SK-N-MC (cell line): ENCODE measurements around the gene XDH.

Experiments
- DNase-seq: peaks from one replicate; pipeline ENCODE4 v3.0.0-alpha.2; 2011; ENCODE audit warnings: low read depth, low spot score
- H3K27ac ChIP-seq: fragments of 200-600 bp; sonication (generic); 2 replicates; pipeline ENCODE4 v1.5.1; 2016; ENCODE audit warnings: mixed run types
- H3K36me3 ChIP-seq: fragments of 200-600 bp; sonication (generic); 2 replicates; pipeline ENCODE4 v1.6.1; 2017; ENCODE audit warnings: antibody characterized with exemption, low read length, mixed read lengths; ENCODE audit not compliant: insufficient read depth
- H3K4me3 ChIP-seq: fragments of 200-600 bp; sonication (generic); 2 replicates; pipeline ENCODE4 v1.5.1; 2016
- H3K9ac ChIP-seq: fragments of 200-600 bp; sonication (generic); 2 replicates; pipeline ENCODE4 v1.8.0; 2017; ENCODE audit warnings: mixed run types, mixed read lengths; ENCODE audit not compliant: insufficient read length
- H3K9me3 ChIP-seq: fragments of 200-600 bp; sonication (generic); 2 replicates; pipeline ENCODE4 v1.6.1; 2017; ENCODE audit warnings: low read depth, mild to moderate bottlenecking, antibody characterized with exemption, low read length, moderate library complexity, mixed read lengths
- EZH2 ChIP-seq: fragments of 200-600 bp; sonication (generic); IDR thresholded peaks from one replicate; pipeline ENCODE4 v1.6.1; 2017; ENCODE audit warnings: antibody characterized with exemption
- FOXP2 ChIP-seq: optimal IDR thresholded peaks from 2 replicates; pipeline ENCODE3; 2011; ENCODE audit warnings: mild to moderate bottlenecking, moderate library complexity; ENCODE audit not compliant: insufficient read depth; ENCODE audit errors: extremely low read length, control extremely low read depth
- POLR2AphosphoS5 ChIP-seq: IDR thresholded peaks from 2 replicates; pipeline ENCODE4 v1.6.1; 2012; ENCODE audit warnings: mild to moderate bottlenecking, low read depth, low read length, borderline replicate concordance

Gene XDH

DNA sequence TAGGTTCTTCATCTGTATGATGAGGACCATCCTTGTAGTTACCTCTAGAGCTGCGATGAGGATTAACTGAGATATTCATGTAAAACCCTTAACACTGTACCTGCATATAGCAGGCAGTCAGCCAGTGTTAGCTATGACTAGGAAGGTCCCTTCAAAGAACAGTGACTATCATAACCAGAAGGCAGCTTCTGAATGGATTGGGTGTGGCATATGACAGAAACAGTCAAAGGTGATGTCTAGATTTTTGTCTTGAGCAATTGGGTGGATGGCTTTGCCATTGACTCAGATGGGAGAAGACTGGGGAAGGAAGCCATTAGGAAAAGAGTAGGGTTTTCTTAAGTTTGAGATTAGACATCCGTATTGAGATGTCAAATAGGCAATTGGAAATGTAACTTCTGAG is 15.7 kb downstream of the XDH start:
- no peaks in the 10 kb centered on the region for H3K9me3 ChIP-seq
- no peak overlapping the region for H3K27ac ChIP-seq
- no peak overlapping the region for H3K4me3 ChIP-seq
- H3K9ac ChIP-seq = no peak overlapping the region
- TF ChIP-seq EZH2 (no peak), POLR2AphosphoS5 (no peak), FOXP2 (no peak)
- DNase-seq = no peak
- no peaks in the 10 kb centered on the region for H3K36me3 ChIP-seq

DNA sequence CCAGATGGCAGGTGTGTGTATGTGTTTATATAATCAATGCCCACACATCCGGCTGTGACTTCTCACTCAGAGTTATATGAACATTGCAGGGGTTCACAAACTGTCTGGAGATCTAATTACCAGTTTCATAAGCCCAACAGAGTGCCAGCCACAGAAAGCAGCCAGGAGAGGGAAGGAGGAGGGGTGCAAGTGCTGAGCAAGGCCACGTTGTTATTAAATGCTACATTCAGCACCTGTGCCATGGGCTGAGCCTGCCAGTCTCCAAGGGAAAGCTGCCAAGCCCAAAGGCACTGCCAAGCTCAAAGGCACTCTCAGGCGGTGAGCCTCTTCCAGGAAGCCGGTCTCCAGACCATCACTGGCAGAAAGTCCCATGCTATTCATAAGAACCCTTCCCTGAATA is 17.4 kb downstream of the XDH start:
- Histone ChIP-seq H3K4me3 (no peak overlapping the region), H3K36me3 (no peaks in the 10 kb centered on the region)
- no peak for DNase-seq

DNA sequence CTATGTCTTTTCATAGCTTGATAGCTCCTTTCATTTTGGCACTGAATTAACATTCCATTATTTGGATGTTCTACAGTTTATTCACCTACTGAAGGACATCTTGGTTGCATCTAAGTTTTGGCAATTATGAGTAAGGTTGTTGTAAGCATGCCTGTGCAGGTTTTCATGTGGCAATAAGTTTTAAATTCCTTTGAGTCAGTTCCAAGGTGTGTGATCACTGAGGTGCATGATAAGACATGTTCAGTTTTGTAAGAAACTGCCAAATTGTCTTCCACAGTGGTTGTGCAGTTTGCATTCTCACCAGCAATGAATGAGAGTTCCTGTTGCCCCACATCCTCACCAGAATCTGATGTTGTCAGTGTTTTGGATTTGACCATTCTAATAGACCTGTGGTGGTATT is 24.2 kb downstream of the XDH start:
- Histone ChIP-seq H3K9me3 (no peaks in the 10 kb centered on the region), H3K4me3 (no peak overlapping the region), H3K27ac (no peak overlapping the region), H3K36me3 (no peaks in the 10 kb centered on the region), H3K9ac (no peak overlapping the region)
- DNase-seq = no peak
- no peak for TF ChIP-seq FOXP2
- no peak for TF ChIP-seq EZH2
- no peak for TF ChIP-seq POLR2AphosphoS5

More for the DNA sequence above, 17.4 kb downstream of the XDH start:
- no peak for TF ChIP-seq FOXP2
- no peak for TF ChIP-seq EZH2
- no peak for TF ChIP-seq POLR2AphosphoS5
- Histone ChIP-seq H3K9ac (no peak overlapping the region), H3K27ac (no peak overlapping the region), H3K9me3 (no peaks in the 10 kb centered on the region)

DNA sequence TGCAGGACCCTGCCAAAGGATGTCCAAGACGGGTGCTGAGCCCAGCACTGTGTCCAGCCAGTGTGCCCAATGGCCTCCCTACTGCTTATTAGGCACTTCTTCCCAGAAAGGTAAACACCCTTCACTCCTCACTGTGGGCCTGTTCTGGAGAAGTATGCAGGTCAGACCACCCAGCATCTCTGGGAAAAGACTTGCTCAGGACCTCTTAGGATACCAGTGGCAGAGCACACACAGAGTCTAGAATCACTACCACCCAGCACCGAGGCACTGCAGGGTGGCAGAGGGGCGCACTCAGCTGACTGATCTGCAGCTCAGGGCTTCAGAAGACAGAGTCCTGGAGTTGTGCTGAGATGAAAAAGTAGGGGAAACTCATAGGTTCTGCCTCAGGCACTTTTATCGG is 25.8 kb downstream of the XDH start:
- TF ChIP-seq EZH2 (no peak), POLR2AphosphoS5 (no peak), FOXP2 (no peak)
- Histone ChIP-seq H3K9me3 (no peaks in the 10 kb centered on the region), H3K9ac (no peak overlapping the region), H3K36me3 (no peaks in the 10 kb centered on the region), H3K4me3 (no peak overlapping the region), H3K27ac (no peak overlapping the region)
- no peak for DNase-seq

DNA sequence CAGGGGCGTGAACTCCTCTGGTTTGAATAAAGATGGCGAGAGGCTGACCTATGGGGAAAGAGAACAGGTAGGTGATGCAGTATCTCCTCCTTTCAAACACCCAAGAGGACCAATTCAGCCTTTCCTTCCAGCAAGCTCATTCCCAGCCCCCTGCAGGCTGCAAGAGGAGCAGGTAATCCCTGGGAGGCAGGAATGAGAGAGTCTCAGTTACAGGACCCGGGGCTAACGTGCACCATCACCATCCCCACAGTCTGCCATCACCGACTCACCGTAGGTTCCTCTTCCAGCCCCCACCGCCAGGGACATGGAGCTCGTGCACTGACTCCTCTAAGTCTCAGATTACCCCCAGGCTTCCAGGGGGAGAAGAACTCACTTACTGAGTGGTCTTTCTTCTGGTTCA is 26.7 kb downstream of the XDH start:
- Histone ChIP-seq H3K27ac (peak overlapping the region; percentile 94), H3K4me3 (no peak overlapping the region), H3K9ac (peak overlapping the region; percentile 45), H3K36me3 (no peaks in the 10 kb centered on the region), H3K9me3 (no peaks in the 10 kb centered on the region)
- DNase-seq = no peak
- no peak for TF ChIP-seq EZH2

DNA sequence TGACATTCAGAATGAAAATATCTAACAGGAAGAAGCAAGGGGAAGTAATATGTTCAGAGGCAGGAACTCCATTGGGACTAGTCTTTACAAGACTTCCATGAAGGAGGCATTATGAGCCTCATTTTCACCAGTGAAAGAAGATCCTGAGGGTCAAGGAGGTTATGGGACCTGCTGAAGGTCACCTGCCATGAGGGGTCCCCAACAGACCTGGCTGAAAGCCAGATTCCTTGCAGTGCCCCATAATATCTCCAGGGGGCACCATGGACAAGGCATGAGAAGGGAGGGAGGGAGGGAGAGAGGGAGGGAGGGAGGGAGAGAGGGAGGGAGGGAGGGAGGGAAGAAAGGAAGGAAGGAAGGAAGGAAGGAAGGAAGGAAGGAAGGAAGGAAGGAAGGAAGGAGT is 27.9 kb downstream of the XDH start:
- DNase-seq = no peak
- TF ChIP-seq POLR2AphosphoS5 = no peak
- no peak for TF ChIP-seq EZH2
- TF ChIP-seq FOXP2 = no peak
- H3K27ac ChIP-seq = peak overlapping the region; percentile 60

DNA sequence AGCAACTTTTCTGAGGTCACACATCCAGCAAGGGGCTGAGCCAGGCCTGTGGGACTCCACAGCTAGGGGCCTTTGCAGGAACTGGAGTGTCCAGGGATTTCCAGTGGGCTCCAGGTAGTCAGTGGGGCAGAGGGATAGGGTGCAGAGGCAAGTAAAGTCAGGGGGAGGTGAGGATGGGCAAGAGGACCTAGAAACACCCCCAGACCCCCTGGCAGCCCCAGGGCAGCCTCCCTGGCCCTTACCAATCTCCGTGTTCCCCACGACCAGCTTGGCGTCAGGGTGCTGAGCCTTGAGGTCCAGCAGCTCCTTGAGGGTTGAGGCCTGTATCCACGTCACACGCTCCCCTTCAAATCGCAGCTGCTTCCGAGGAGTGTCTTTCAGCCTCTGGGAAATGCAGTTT is 28.4 kb downstream of the XDH start:
- no peaks in the 10 kb centered on the region for H3K9me3 ChIP-seq
- no peak for DNase-seq
- no peaks in the 10 kb centered on the region for H3K36me3 ChIP-seq
- TF ChIP-seq FOXP2 (no peak), EZH2 (no peak), POLR2AphosphoS5 (no peak)
- peak overlapping the region; percentile 60 for H3K27ac ChIP-seq
- no peak overlapping the region for H3K4me3 ChIP-seq
- H3K9ac ChIP-seq = peak overlapping the region; percentile 9

More for the DNA sequence above, 27.9 kb downstream of the XDH start:
- H3K36me3 ChIP-seq = no peaks in the 10 kb centered on the region
- H3K4me3 ChIP-seq = no peak overlapping the region
- H3K9me3 ChIP-seq = no peaks in the 10 kb centered on the region
- H3K9ac ChIP-seq = no peak overlapping the region

DNA sequence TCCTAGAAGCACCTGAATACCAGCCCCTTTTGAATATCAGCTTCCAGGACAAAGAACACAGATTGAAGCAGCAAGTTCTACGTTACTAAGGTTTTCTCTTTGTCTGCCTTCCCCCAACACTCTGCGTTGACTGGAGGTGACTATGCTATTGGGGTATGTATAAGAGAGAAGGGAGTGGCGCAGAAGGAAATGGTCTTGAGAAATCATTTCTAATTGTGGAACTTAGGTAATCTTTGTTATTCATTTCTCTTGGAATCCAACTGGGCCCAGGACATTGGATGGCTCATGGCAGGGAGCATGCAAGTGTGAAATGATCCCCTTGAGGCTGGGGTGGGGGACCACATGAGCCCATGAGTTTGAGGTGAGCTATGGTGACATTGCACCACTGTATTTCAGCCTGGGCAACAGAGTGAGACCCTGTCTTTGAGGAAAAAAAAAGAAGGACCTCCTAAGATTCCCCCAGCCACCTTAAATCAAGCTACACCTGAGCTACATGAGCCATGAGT is 29.7 kb downstream of the XDH start:
- H3K9me3 ChIP-seq = no peaks in the 10 kb centered on the region
- H3K4me3 ChIP-seq = no peak overlapping the region
- TF ChIP-seq EZH2 (no peak), POLR2AphosphoS5 (no peak), FOXP2 (no peak)
- no peak for DNase-seq
- H3K9ac ChIP-seq = no peak overlapping the region
- no peak overlapping the region for H3K27ac ChIP-seq
- no peaks in the 10 kb centered on the region; the same call in 1 of the 2 replicates for H3K36me3 ChIP-seq

DNA sequence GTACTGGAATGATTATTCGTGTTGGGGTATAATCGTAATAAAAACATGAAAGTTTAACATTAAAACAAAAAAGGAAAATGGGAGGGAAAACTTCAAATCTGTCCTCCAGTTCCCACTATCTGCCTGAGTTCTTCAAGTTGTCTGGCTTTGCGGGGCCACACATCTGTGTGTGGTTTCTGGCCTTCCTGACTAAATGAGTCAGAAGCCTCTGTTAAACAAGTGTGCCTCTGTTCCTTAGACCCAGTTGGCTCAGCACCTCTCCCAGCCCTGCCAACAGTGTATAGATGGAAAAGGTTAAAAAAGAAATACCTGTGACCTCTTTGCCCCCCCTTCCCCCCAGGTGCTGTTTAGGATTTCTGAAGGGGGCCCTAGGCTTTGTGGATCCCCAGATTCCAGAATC is 30.2 kb downstream of the XDH start:
- Histone ChIP-seq H3K9ac (no peak overlapping the region), H3K4me3 (no peak overlapping the region), H3K36me3 (no peaks in the 10 kb centered on the region; the same call in 1 of the 2 replicates), H3K9me3 (no peaks in the 10 kb centered on the region), H3K27ac (no peak overlapping the region)
- no peak for DNase-seq
- TF ChIP-seq EZH2 = no peak
- TF ChIP-seq FOXP2 = no peak
- no peak for TF ChIP-seq POLR2AphosphoS5
